Glomerular endothelial cell (primary cell): ENCODE measurements around the gene KDELR3. TPM values are rescaled to one million over a fixed set of nuclear protein-coding genes. Genes with fewer than 3 reads are reported as not detected.

Experiments used
- DNase-seq: peaks from one replicate; pipeline ENCODE4 v3.0.0-alpha.2; 2011; ENCODE audit warnings: low read depth, low spot score; ENCODE audit errors: extremely low read depth
- total RNA-seq: library from RNA; depleted of rRNA; stranded (reverse); fragments of >200 nt; gene quantifications from 2 replicates; pipeline ENCODE4 v1.2.3, GENCODE V29; 2015

Gene KDELR3
- total RNA-seq, 1 donor from 2014 or later = 61.1 TPM

GRCh38 chr22:38481162-38481870, 13.4 kb downstream of the KDELR3 start:
- DNase-seq = no peak

GRCh38 chr22:38481871-38482332, 14.0 kb downstream of the KDELR3 start:
- no peak for DNase-seq

- no peak for DNase-seq
Measured at GRCh38 chr22:38482662-38483308, 14.9 kb downstream of the KDELR3 start.

- no peak for DNase-seq
Measured at GRCh38 chr22:38484244-38484643, 16.3 kb downstream of the KDELR3 start.

GRCh38 chr22:38485783-38486182, 17.9 kb downstream of the KDELR3 start:
- DNase-seq = no peak

- DNase-seq = no peak
Measured at GRCh38 chr22:38487946-38488345, 20.1 kb downstream of the KDELR3 start.

GRCh38 chr22:38489142-38489541, 21.2 kb downstream of the KDELR3 start:
- no peak for DNase-seq

- no peak for DNase-seq
Measured at GRCh38 chr22:38489561-38490145, 21.8 kb downstream of the KDELR3 start.

GRCh38 chr22:38490475-38490874, 22.6 kb downstream of the KDELR3 start:
- no peak for DNase-seq

GRCh38 chr22:38490915-38491314, 23.0 kb downstream of the KDELR3 start:
- DNase-seq = no peak

GRCh38 chr22:38491707-38492348, 23.9 kb downstream of the KDELR3 start:
- no peak for DNase-seq

- no peak for DNase-seq
Measured at GRCh38 chr22:38494498-38494897, 26.6 kb downstream of the KDELR3 start.

- no peak for DNase-seq
Measured at GRCh38 chr22:38494939-38495338, 27.0 kb downstream of the KDELR3 start.

GRCh38 chr22:38497869-38498268, 30.0 kb downstream of the KDELR3 start:
- no peak for DNase-seq

GRCh38 chr22:38501797-38502672, 34.1 kb downstream of the KDELR3 start:
- DNase-seq = no peak

- DNase-seq = no peak
Measured at GRCh38 chr22:38503021-38503420, 35.1 kb downstream of the KDELR3 start.

GRCh38 chr22:38504731-38505540, 37.0 kb downstream of the KDELR3 start:
- DNase-seq = no peak

GRCh38 chr22:38505541-38506117, 37.7 kb downstream of the KDELR3 start:
- no peak for DNase-seq
